ENCODE measurements around the gene PPIL1.
"Not testable (repeated sequence)": the region's sequence is repeated elsewhere in the genome, so short reads cannot be mapped to it uniquely, and the experiment has no call there.

PPIL1 gene

DNA sequence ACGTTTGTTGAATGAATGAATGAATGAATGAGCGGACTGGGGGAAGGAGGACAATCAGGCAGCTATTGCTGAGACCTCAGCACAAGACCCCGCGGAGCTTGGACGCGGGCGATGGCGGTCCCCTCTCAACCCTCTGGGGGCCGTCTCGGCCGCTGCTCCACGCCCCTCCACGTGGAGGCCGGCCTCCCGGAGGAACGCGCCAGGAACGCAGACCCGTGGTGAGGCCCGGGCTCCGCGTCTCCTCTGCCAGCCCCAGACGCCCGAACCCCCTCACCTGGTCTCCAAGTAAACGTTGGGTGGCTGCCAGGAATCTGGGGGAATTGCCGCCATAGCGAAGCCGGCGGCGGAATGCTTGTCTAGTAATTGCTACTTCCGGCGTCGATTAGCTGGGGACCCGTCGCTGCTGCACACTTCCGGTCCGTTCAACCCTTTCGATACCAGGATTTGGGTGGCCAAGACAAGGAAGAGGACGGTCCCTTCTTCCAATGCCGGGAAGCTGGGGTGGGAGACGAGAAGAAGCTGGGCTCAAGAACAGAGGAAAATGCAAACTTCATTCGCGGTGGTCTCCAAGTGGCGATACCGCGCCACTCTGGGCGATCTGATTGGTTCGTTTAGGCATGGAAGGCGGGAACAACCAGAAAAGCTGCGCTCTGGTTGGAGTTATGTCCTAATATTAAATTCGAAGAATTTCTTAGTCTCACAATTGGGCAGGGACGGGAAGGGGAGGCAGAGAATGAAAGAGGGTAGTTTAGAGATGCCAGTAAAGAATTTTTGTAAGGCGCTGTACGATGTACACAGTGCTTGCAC is at the start of gene PPIL1:
TSS of gene PPIL1 (minus strand) at position 361 of the 807 bp plus-strand sequence. CDS start at position 330, 31 bp downstream.
- peak; percentile 95 for DNase-seq (ENCODE audit: low read depth)

DNA sequence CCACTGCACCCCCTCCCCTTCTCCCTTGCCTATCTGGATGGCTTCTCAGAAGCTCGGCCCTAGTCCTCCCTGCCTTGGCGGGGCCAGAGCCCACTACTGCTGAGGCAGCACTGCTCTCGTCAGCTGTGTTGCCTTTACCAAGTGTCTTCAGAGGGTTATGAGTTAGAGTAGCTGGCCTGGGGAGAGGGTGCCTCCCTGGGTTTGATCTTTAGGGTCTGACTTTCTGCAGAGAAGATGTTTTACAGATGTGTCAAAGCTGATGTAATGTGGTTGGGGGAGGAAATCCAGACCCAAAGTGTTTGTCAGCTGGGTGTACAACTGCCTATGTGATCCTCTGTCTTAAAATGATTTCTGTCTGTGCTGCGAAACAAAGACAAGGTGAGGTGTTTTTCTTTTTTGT is 49.5 kb upstream of the PPIL1 start:
- peak; percentile 28 for DNase-seq (ENCODE audit: low read depth)

DNA sequence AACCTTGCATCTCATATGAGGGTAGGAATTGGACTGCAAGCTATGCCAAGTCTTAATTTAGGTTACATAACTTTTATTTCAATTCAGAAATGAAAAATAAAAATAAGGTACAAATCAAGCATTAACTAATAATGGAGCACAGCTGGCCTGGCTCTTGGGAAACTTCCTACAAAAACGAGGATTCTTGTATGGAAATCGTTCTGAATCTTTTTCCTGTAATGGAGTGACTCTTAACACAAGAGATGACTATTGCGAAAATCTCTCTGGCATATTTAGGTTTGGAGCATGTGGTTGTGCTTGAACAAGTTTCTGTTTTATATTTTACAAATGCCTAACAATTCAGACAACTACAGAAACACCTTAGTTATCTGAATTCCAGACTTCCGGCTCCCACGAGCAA is 45.9 kb upstream of the PPIL1 start:
- no peak for DNase-seq (ENCODE audit: low read depth)

DNA sequence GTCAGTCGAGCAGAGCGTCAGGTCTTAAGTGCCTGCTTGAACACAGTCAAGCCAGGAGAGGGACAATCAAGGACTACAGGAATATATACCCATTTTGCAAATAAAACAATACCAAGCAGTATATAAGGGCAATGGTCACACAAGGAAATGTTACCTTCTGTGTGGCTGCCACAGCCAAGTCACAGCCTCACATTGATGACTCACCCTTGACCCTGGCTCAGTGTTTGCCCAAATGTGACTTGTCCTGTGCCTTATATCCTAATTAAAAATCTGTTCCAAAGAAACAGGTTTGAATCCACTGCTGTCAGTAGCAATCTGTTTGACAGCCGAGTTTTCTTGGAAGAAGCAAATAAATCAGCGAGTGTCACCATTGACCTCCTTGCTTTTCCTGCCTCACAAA is 45.4 kb upstream of the PPIL1 start:
- no peak for DNase-seq (ENCODE audit: low read depth)

DNA sequence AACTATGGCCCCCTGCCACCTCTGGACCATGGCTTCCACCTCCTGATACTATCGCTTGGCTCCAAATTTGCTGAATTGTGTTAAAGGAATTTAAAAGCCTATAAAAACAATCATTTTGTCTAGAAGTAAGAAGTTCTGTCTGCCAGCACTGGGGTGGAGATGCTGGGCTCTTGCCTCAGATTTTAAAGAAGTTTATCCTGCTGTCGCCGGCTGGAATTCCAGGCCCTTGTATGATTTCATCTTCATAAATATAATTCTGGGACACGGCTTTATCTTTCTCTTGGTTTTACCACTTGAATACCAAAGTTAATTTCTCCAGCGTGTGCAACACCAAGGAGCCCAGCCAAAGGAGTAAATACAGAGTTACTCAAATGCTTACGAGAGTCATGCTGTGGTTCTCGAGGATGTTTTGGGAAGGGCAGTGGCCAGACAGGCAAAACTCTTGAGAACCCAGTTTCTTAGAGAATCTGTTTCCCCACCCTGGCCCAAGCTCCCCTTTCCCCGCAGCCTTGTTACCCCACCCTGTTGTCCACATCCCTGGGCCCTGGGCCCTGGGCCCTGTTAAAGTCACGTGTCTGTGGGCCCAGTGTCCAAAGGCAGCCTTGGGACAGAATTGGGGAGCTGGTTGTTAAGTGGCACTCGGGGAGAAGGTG is 43.1 kb upstream of the PPIL1 start:
- DNase-seq (ENCODE audit: low read depth): no peak

DNA sequence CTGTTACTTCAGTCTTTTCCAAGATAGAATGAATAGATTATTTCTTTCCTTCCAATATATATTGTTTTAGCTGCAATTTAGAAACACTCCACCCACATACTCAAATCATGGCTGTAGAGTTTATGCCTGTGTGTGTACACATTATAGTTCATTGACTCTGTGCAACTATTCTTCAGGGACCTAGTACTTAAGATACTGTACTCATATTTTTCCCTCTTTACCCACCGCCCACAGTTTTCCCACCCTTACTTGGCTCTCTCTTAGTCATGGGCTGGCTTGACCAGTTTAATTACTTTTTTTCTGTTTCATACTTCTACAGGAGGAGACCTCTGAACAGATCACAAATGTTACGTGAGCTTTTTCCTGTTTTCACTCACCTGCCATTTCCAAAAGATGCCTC is 41.5 kb upstream of the PPIL1 start:
- DNase-seq (ENCODE audit: low read depth): no peak

DNA sequence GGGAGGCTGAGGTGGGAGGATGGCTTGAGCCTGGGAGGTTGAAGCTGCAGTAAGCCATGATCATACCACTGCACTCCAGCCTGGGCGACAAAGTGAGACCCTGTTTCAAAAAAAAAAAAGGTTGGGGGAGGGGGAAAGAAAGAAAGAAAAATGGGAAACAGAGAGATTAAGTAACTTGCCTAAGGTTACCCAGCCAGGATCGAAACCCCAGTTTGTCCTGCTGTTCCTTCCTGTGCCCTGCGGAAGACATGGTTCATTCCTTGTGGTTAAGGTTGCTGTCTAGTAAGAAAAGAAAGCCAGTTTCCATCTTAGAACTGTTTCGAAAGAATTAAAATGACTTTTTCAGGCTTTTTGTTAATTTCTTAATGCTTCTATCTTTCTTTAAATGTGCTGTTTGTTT is 41.0 kb upstream of the PPIL1 start:
- no peak for DNase-seq (ENCODE audit: low read depth)

DNA sequence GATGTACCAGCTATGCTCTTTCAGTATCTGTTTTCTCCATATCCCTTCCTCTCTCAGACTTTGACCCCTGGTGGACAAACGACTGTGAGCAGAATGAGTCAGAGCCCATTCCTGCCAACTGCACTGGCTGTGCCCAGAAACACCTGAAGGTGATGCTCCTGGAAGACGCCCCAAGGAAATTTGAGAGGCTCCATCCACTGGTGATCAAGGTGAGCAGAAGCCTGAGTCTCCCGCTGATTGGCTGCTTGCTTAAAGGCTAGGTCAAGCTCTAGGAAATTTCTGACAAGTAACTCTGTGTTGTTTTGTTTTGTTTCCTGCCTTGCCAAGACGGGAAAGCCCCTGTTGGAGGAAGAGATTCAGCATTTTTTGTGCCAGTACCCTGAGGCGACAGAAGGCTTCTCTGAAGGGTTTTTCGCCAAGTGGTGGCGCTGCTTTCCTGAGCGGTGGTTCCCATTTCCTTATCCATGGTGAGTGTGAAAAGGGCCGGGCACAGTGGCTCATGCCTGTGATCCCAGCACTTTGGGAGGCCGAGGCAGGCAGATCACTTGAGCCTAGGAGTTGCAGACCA is 39.7 kb upstream of the PPIL1 start:
- peak; percentile 80 for DNase-seq (ENCODE audit: low read depth)

DNA sequence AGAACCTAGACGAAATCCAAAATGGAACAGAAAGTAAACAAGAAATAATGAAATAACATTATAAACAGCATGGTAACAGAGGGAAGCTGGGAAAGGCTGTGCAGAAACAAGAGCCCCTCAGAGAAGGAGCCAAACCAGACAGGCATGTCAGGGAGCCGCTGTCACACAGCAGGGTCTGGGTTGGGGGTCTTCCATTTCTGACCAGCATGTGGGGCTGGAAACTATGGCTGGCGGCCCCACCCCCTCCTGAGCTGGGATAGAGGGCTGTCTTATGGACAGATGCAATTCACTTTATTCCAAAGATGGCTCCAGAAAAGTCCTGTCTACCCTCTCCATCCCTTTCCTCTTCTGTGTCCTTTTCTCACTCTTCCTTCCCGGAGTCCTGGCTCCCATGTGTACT is 38.5 kb upstream of the PPIL1 start:
- DNase-seq (ENCODE audit: low read depth): no peak

DNA sequence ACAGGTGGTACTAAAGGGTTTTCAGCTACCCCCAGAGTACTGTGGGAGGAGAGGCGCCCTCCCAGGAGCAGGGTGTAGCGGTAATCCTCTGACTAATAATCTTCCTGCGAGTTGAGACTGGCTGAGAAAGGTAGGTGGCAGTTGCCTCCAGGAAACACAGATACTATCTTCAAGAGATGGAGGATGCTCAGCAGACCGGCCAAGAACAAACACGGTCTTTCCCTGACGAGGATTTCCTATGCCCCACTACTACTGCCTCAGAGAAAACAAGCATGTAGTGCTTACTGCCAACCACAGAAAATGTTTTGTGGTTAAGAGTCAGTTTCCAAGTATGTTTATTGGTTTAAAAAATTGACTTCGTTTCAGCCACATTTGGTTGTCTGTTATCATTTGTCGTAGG is 38.0 kb upstream of the PPIL1 start:
- DNase-seq (ENCODE audit: low read depth): peak; percentile 94

DNA sequence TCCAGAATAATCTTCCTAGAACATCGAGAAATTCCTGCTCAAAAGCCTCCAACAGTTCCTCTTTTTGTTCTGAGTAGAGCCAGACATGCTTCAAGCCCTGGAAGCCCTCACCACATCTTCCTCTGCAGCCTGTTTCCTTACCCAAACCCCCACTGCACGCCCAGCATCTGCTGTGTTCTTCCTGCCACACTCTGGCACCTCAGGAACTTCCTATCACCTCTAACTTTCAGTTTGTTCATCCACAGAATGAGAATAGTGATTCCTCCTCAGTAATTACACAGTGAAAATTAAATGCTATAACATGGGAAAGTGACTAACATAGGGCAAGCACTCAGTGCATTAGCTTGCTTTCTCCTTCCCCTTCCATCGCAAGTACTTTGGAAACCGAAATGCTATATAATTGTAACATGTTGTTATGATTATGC is 37.4 kb upstream of the PPIL1 start:
- no peak for DNase-seq (ENCODE audit: low read depth)

DNA sequence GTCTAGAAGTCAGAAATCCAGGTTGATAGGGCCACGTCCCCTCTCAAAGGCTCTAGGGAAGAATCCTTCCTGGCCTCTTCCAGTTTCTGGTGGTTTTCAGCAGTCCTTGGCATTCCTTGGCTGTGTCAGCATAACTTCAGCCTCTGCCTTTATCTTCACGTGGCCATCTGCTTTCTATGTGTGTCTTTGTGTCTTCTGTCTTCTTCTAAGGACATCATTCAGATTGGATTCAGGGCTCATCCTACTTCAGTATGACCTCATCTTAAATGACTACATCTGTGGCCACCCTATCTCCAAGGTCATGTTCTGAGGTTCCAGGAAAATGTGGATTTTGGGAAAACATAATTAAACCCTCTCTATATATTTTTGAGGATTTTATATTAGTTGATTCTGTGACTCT is 34.1 kb upstream of the PPIL1 start:
- no peak for DNase-seq (ENCODE audit: low read depth)

DNA sequence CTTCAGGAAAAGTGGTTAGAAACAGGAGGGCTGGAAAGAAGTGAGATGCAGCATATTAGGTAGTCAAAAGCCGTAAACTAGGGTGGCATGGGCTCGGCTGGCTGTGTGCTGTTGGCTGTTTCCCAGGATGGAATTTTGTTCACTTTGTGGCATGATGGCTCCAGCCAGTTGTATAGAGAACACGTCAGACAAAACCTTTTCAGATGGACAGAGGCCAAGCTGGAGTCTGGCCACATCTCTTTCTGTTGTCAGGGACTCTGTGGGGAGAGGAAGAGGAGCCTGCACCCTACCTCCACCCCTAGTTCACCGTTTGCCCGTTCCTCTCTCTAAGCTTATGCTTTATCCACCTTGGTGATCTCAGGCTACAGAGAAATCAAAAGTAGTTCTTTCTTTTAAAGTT is 33.2 kb upstream of the PPIL1 start:
- DNase-seq (ENCODE audit: low read depth): no peak

DNA sequence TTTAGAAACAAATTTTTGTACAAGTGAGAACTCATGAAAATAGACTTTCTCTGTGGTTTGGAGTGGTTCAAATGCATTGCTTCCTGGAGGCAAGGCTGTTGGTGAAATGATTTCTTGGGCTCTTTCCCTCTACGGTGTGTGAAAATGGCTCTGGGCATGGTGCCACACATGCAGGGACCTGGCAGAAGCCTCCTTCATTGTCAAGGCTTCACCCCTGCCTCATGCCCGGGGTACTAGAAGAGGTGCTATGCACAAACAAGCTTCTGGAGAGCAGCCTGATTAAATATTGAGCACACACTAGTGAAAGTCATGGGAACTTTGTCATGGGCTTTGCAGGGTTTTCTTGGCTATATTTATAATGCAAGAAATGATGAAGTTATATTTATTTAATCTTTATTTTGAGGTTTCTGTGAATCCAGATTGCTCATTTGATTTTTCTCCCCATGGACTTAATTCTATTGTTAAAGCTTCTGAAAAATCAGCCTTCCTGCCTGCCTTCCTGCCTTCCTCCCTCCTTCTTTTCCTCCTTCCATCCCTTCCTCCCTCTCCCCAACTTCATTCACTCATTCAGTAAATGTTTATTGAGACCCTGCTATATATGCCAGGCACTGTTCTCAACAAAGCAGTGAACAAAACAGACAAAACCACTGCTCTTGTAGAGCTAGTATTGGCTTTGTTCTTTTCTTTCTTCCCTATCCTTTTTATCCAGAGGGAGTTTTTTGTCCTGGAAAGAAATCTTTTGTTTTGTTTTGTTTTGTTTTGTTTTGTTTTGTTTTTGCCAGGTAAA is 32.1 kb upstream of the PPIL1 start:
- DNase-seq (ENCODE audit: low read depth): no peak

DNA sequence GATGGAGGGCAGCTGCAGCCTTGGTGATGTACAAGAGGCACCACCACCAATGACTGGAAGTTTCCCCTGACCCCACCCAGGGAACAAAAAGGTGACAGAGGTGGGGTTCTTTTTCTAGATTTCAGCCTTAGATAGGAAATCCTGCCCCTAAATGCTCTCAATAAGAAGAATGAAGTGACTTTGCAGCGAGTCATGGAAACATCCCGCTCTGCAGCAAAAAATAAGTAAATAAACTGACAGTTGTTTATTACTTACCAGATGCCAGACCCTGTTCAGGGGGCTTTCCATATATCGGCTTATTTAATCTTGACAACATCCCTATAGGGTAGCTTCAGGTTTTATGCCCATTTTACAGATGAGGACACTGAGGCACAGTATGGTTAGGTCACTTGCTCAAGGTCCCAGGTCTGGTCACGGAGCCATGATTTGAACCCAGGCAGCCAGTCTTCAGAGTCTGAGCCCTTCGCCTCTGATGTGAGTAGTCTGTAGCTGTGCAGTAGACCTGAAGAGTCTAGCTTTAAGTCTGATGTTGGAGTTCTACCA is 30.3 kb upstream of the PPIL1 start:
- DNase-seq (ENCODE audit: low read depth): peak; percentile 58

DNA sequence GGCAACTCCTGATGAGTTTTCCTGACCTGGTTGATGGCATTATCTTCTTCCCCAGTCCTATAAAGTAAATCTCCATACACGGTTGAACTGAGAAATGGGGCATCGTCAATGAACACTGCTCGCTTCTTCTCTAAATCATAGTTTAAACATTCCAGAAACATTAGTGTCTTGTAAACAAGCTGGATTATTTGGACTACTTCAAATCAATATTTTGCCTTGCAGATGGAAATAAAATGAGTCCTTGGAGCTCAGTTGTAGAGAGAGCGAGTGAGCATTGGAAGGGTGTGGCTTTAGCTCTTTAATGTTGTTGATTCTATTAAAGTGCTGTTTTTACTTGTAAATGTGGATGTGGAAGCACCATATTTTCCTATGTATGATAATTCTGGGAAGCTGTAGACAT is 29.5 kb upstream of the PPIL1 start:
- DNase-seq (ENCODE audit: low read depth): peak; percentile 45

DNA sequence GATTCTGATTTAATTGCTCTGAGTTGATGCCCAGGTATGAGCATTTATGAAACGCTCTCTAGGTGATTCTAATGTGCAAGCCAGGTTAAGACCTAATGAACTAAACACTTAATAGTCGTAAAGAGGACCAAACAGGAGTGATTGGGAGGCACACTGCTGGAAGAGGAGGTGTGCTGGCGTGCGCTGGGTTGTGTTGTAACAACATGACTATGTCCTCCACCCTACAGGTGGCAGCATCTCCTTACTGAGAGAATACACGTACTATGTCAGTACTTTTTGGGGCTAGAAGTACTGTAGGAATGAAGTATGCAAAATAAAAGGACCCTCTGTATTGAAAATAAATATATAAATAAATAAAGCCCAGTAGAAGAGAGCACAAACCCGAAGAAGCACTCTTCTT is 23.0 kb upstream of the PPIL1 start:
- peak; percentile 51 for DNase-seq (ENCODE audit: low read depth)

DNA sequence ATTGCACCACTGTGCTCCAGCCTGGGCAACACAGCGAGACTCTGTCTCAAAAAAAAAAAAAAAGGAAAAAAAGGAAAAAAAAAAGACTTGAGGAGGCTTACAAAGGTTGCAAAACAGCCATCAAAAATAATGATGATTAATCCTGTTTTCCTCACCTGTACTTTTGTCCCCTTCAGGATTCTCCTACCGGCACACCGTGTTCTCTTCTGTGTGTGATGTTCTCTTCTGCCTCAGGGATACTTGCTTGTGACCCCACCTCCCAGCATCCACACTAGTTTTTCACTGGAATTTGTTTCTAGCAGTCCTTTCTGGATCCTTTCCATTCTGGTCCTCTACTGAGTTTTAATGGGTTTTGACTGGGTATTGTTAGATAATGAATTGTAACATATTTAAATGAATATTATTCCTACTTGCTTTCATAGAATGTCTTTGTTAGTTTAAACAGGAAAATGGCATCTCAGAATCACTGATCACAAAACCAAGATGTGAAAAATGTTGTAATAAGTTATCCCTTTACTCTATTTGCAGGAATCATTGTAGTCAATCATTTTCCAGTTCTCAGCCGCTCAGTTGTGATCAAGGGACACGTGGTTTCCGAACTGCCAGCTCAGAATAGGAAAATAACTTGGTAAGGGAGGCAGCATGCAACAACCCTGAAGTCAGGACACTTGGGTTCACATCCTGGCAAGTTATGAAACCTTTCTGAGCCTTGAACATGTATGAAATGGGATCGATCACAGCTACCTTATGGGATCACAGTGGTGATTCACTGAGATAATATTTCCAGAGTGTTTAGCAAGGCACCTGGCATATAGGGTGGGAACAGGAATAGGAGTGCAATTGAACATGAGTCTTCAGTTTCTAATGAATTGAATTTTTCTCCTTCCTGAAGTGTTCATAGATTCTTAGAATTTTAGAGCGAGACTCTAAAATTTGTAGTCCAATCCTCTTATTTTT is 19.7 kb upstream of the PPIL1 start:
- DNase-seq (ENCODE audit: low read depth): no peak

DNA sequence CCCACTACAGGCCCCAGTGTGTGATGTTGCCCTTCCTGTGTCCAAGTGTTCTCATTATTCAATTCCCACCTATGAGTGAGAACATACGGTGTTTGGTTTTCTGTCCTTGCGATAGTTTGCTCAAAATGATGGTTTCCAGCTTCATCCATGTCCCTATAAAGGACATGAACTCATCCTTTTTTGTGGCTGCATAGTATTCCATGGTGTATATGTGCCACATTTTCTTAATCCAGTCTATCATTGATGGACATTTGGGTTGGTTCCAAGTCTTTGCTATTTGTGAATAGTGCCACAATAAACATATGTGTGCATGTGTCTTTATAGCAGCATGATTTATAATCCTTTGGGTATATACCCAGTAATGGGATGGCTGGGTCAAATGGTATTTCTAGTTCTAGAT is 16.6 kb upstream of the PPIL1 start:
- not testable (repeated sequence) for DNase-seq (ENCODE audit: low read depth)

DNA sequence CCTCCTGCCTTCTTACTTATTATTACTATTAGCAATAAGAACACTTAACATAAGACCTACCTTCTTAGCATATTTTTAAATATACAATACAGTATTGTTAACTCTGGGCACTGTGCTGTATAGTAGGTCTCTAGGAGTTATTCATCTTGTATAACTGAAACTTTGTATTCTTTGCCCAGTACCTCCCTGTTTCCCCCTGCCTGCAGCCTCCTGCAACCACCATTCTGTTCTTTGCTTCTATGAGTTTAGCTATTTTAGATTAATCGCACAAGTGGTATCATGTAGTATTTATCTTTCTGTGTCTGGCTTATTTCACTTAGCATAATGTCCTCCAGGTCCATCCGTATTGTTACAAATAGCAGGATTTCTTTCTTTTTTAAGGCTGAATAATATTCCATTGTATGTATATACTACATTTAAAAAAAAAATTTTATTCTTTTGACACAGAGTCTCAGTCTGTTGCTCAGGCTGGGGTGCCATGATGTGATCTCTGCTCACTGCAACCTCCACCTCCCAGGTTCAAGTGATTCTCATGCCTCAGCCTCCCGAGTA is 15.6 kb upstream of the PPIL1 start:
- no peak for DNase-seq (ENCODE audit: low read depth)
